Activated gamma-delta T cell (primary cell): ENCODE measurements around the gene MAPT.

ENCODE experiments used
- DNase-seq: peaks from one replicate; lab custom pipeline; 2025; lab: John Stamatoyannopoulos, UW

The MAPT gene

DNA sequence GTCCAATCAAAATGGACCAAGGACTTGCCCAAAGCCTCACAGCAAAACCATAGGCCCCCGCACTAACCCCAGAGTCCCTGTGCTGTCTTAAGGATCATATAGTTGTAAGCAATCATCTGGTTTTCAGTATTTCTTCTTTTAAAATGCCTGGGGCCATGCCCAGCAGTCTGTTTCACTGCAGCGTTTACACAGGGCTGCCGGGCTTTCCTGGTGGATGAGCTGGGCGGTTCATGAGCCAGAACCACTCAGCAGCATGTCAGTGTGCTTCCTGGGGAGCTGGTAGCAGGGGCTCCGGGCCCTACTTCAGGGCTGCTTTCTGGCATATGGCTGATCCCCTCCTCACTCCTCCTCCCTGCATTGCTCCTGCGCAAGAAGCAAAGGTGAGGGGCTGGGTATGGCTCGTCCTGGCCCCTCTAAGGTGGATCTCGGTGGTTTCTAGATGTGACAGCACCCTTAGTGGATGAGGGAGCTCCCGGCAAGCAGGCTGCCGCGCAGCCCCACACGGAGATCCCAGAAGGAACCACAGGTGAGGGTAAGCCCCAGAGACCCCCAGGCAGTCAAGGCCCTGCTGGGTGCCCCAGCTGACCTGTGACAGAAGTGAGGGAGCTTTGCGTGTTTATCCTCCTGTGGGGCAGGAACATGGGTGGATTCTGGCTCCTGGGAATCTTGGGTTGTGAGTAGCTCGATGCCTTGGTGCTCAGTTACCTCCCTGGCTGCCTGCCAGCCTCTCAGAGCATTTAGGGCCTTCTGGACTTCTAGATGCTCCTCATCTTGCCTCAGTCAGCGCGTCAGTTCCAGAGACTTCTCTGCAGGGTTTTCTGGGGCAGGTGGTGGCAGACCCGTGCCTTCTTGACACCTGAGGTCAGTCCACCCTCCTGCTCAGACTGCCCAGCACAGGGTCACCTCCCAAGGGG is 79.8 kb downstream of the MAPT start:
- no peak for DNase-seq

DNA sequence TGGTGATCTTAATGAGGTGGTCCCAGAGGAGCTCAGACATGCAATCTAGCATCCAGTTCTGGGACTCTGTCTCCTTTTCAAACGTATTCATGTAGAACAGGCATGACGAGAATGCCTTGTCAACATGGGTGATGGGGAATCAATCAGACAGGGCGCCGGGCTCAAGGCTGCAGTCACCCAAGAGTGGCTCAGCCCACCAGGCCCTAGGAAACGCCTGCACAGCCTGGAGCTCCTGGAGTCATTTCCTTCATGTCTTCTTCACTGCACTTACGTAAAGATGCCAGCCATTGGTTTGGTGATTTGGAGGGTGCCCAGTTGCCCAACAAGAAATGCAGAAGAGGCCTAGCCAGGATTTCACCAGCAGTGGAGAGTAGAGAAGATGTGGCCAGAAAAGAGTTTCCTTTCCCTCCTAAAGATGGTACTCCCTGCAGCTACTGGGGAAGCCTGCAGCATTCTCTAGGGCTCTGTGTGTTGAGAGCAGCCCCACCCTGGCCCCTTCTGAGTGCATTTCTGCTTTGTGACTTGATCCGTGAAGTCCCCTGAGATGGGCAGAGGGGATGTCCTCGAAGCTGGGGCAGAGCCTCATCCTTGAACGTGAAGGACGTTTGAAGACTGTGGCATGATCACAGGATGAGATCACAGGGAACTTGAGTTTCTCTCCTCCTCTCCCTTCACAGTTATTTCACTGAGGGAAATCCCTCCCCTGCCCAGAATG is 80.7 kb downstream of the MAPT start:
- DNase-seq: no peak

DNA sequence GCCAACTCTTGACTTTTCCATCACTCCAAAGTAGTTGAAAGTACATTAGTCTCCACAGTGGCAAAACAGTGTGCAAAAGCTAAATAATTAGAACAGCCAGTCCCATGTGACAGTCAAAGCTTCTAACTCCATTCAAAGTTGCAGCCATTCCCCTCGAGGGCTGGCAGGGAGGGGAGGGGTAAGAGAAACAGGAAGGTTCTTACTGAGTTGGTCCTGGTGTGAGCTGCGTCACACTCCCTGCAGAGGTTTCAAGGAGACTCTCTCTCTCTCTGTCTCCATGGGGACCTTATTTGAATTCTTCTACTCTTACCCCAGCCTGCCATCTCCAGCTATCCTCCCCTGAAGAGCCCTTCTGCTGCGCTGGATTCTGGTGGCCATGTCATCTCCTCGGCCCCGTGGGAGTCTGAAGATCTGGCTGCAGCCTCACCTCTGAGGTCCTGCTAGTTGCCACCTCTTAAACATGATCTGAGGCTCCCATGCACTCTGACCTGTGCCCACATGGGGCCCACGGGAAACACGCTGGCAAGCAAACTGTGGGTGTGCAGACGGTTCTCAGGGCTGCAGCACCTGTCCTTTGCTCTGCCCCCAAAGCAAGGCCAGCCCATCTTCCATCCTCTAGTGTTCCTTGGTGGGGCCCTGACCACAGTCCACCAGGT is 81.4 kb downstream of the MAPT start:
- DNase-seq: no peak

- no peak for DNase-seq
These were observed 82.0 kb downstream of the MAPT start for GRCh38 chr17:45976391-45976754.

DNA sequence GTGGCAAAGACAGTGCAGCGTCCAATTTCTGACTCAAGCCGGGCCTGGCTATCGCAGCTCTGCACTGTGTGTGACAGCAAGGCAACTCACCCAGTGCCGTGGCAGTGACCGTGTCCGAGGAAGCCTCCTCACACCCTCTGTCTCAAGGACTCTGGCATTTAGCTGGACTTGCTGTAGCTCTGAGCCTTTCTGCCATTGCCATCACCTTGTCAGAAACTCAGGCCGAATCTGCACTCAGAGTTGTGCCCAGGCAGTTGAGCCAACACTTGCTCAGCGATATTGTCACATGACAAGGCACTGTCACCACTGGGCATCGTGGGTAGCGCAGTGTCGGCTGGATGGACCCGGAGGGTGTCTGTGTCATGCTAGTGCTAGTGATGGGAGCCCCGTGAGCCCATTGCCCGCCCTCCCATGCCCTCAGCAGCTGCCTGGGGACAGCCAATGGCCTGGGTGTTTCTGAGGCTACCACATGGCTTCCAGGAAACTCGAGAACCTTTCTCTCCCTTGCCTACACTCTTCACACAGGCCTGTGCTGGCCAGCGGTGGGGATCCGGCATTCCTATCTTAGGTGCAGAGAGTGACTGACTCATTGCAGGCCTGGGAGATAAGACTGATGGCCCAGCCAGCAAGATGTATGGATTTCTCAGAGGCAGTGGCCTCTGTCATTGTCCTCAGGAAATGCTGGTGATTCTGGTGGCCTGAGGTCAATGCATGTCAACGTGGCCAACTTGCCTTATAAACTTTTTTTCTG is 82.6 kb downstream of the MAPT start:
- DNase-seq: no peak

GRCh38 chr17:45977506-45977824 is 83.1 kb downstream of the MAPT start:
- DNase-seq: no peak

GRCh38 chr17:45977976-45978626 is 83.7 kb downstream of the MAPT start:
- DNase-seq: no peak

- no peak for DNase-seq
These were observed 84.8 kb downstream of the MAPT start for GRCh38 chr17:45979137-45979536.

GRCh38 chr17:45980855-45981254 is 86.5 kb downstream of the MAPT start:
- DNase-seq: no peak

GRCh38 chr17:45981306-45981705 is 87.0 kb downstream of the MAPT start:
- no peak for DNase-seq

DNA sequence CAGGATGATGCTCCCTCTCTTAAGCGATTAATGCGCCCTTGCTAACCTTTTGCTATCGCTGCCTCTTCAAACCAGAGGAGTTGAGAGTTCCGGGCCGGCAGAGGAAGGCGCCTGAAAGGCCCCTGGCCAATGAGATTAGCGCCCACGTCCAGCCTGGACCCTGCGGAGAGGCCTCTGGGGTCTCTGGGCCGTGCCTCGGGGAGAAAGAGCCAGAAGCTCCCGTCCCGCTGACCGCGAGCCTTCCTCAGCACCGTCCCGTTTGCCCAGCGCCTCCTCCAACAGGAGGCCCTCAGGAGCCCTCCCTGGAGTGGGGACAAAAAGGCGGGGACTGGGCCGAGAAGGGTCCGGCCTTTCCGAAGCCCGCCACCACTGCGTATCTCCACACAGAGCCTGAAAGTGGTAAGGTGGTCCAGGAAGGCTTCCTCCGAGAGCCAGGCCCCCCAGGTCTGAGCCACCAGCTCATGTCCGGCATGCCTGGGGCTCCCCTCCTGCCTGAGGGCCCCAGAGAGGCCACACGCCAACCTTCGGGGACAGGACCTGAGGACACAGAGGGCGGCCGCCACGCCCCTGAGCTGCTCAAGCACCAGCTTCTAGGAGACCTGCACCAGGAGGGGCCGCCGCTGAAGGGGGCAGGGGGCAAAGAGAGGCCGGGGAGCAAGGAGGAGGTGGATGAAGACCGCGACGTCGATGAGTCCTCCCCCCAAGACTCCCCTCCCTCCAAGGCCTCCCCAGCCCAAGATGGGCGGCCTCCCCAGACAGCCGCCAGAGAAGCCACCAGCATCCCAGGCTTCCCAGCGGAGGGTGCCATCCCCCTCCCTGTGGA is 88.6 kb downstream of the MAPT start:
- no peak for DNase-seq

GRCh38 chr17:45983614-45984310 is 89.4 kb downstream of the MAPT start:
- no peak for DNase-seq

DNA sequence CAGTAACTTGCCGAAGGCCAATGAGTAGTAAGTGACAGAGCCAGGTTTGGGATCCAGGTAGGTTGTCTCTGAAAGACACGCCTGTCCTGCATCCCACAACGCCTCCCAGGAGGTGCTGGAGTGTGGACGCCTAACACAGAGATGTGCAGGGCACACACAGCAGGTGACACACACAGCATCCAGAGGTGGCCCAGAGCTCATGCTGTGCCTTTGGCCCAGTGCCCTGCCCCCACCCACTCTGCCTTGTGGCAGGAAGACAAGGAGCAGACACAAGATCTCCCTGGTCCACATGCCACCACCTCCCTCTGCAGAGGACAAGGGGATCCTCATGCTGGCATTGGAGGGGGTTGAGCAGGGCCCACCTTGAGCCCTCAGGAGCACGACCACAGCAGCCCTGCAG is 90.0 kb downstream of the MAPT start:
- no peak for DNase-seq

DNA sequence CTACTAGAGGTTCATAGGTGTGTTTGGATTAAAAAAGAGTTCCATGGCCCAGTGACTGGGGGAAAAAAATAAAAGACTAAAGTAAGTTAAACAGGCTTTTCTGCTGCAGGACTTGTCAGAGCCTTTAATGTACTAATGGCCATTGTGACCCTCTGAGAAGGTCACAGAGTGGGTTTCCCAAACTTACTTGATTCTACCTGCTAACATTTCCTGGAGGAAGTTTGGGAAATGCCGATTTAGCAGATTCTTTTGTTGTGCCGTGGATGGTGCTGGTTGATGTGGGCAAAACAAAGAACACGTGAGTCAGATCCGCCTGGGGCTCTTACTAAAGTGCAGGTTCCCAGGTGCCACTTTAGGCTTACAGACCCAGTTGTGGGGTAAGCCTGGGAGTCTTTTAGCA is 91.1 kb downstream of the MAPT start:
- DNase-seq: no peak

GRCh38 chr17:45986056-45986455 is 91.7 kb downstream of the MAPT start:
- no peak for DNase-seq

- DNase-seq: no peak
These were observed 93.4 kb downstream of the MAPT start for GRCh38 chr17:45987706-45988105.

- DNase-seq: no peak
These were observed 95.4 kb downstream of the MAPT start for GRCh38 chr17:45989759-45990158.

GRCh38 chr17:45990886-45991285 is 96.5 kb downstream of the MAPT start:
- DNase-seq: no peak

DNA sequence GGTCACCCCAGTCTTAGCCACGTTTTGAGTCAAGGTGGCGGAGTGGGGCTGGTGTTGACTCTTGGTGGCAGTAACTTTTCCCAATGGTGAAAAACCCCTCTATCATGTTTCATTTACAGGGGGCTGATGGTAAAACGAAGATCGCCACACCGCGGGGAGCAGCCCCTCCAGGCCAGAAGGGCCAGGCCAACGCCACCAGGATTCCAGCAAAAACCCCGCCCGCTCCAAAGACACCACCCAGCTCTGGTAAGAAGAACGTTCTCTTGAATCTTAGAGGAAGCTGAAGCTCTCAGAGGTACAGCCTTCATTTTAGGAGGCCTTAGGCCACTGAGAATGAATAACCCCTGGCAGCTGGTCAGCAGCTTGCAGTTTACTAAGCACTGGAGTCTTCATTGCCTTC is 97.0 kb downstream of the MAPT start:
- no peak for DNase-seq

GRCh38 chr17:45992175-45992574 is 97.8 kb downstream of the MAPT start:
- no peak for DNase-seq
